T-helper 1 cell treated with Interleukin-12 subunit alpha and Interleukin-12 subunit beta and Interleukin-4 antibody, amounts not matched to agents 30 μg/mL and 1 μg/mL, for 36 hours (primary cell): ENCODE results near the gene ZNF689.

Experiments
- H3K27ac Mint-ChIP-seq: one replicate; pipeline ENCODE4 v1.8.0; 2021; ENCODE audit warnings: mild to moderate bottlenecking, mixed read lengths
- H3K27me3 Mint-ChIP-seq: one replicate; pipeline ENCODE4 v1.8.0; 2021; ENCODE audit warnings: low read depth, mixed read lengths
- H3K36me3 Mint-ChIP-seq: one replicate; pipeline ENCODE4 v1.8.0; 2021; ENCODE audit warnings: low read depth, mixed read lengths
- H3K4me1 Mint-ChIP-seq: one replicate; pipeline ENCODE4 v1.8.0; 2021; ENCODE audit warnings: low read depth, mixed read lengths
- H3K4me3 Mint-ChIP-seq: one replicate; pipeline ENCODE4 v1.8.0; 2021; ENCODE audit warnings: mild to moderate bottlenecking, moderate library complexity, mixed read lengths
- H3K9me3 Mint-ChIP-seq: one replicate; pipeline ENCODE4 v1.8.0; 2021; ENCODE audit warnings: mixed read lengths

Gene ZNF689

DNA sequence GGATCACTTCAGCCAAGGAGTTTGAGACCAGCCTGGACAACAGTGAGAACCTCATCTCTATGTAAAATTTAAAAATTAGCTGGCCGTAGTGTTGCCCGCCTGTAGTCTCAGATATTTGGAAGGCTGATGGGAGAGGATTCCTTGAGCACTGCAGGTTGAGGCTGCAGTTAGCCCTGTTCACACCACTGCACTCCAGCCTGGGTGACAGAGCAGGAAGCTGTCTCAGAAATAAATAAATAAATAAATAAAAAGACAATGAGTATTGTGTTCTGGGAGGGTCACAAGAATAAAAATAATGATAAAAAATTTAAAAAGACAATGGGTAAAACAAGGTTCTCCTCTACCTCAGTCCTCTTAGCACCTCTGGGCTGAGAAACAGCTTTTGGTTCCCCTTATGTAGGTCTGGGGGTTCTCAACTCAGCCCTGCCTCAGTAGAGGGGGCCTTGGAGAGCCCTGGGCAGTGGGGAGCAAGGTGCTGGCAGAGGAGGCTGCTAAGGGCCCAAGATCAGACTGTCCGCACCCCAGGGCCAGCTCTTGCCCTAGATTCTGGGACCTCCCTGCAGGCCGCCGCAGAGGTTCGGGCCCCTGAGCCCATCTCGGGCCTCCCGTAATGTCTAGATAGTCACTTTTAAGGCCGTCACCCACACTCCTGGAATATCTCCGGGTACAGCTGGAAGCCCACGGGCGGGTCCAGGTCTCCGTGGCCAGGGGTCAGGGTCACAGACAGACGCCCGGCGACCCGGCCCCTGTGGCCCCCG, 55.5 kb downstream of the ZNF689 start:
- peaks cover 26% of the 10 kb centered on the region for H3K36me3 Mint-ChIP-seq

GRCh38 chr16:30553393-30553899, 56.7 kb downstream of the ZNF689 start:
- Mint-ChIP-seq H3K4me1 (peaks cover 45% of the 10 kb centered on the region), H3K27ac (peak overlapping the region; percentile 97), H3K27me3 (no peaks in the 10 kb centered on the region), H3K9me3 (no peaks in the 10 kb centered on the region), H3K4me3 (peak overlapping the region; percentile 2), H3K36me3 (peaks cover 26% of the 10 kb centered on the region)

More for the DNA sequence above, 55.5 kb downstream of the ZNF689 start:
- H3K27ac Mint-ChIP-seq, result peak overlapping the region; percentile 97
- no peaks in the 10 kb centered on the region for H3K27me3 Mint-ChIP-seq
- no peaks in the 10 kb centered on the region for H3K9me3 Mint-ChIP-seq
- H3K4me1 Mint-ChIP-seq, result peaks cover 47% of the 10 kb centered on the region
- H3K4me3 Mint-ChIP-seq, result no peak overlapping the region

- H3K9me3 Mint-ChIP-seq, result no peaks in the 10 kb centered on the region
- peaks cover 45% of the 10 kb centered on the region for H3K4me1 Mint-ChIP-seq
- peaks cover 26% of the 10 kb centered on the region for H3K36me3 Mint-ChIP-seq
- H3K27ac Mint-ChIP-seq, result peak overlapping the region; percentile 97
- H3K4me3 Mint-ChIP-seq, result no peak overlapping the region
- H3K27me3 Mint-ChIP-seq, result no peaks in the 10 kb centered on the region
Measured at GRCh38 chr16:30552956-30553355, 57.2 kb downstream of the ZNF689 start.
